C4-2B (cell line): ENCODE data around the gene SYCE3.
A peak's percentile ranks its signal among the peaks of the same experiment; 100 is the strongest.

Experiments
- H3K27ac ChIP-seq: fragments of 450-650 bp; 2 replicates; pipeline ENCODE4 v1.5.1; 2017
- CTCF ChIP-seq: fragments of 450-650 bp; conservative IDR thresholded peaks from 2 replicates; pipeline ENCODE4 v1.5.1; 2017; ENCODE audit warnings: mild to moderate bottlenecking
- ZFX ChIP-seq: fragments of 450-650 bp; IDR thresholded peaks from 2 replicates; pipeline ENCODE4 v1.6.1; 2017

The SYCE3 gene

GRCh38 chr22:50568626-50569025, 5.9 kb upstream of the SYCE3 start:
- TF ChIP-seq CTCF = no peak
- no peak for TF ChIP-seq ZFX
- H3K27ac ChIP-seq = no peak overlapping the region

- TF ChIP-seq CTCF (no peak), ZFX (no peak)
- H3K27ac ChIP-seq = no peak overlapping the region
Observed at GRCh38 chr22:50567721-50568252, 5.1 kb upstream of the SYCE3 start.

GRCh38 chr22:50564289-50564688, 1.6 kb upstream of the SYCE3 start:
- H3K27ac ChIP-seq = peak overlapping the region; percentile 50; the same call in 1 of the 2 replicates
- TF ChIP-seq ZFX (no peak), CTCF (no peak)

GRCh38 chr22:50563413-50564160, 868 bp upstream of the SYCE3 start:
- TF ChIP-seq ZFX (no peak), CTCF (no peak)
- peak overlapping the region; percentile 50 for H3K27ac ChIP-seq

GRCh38 chr22:50561401-50562358, 1.0 kb downstream of the SYCE3 start:
- no peak overlapping the region for H3K27ac ChIP-seq
- TF ChIP-seq ZFX (no peak), CTCF (no peak)

GRCh38 chr22:50560034-50560433, 2.7 kb downstream of the SYCE3 start:
- H3K27ac ChIP-seq = no peak overlapping the region
- no peak for TF ChIP-seq CTCF
- no peak for TF ChIP-seq ZFX

- TF ChIP-seq ZFX (no peak), CTCF (no peak)
- no peak overlapping the region for H3K27ac ChIP-seq
Observed at GRCh38 chr22:50556703-50557102, 6.0 kb downstream of the SYCE3 start.
